Activated naive CD4-positive, alpha-beta T cell treated with anti-CD3 and anti-CD28 coated beads, Interleukin-2, amount 50 U/mL, for 16 hours (primary cell): Measurements from ENCODE around the gene CAMK2A.

ENCODE experiments used
- DNase-seq: peaks from one replicate; pipeline ENCODE4 v3.0.0-alpha.2; 2020

The CAMK2A gene

DNA sequence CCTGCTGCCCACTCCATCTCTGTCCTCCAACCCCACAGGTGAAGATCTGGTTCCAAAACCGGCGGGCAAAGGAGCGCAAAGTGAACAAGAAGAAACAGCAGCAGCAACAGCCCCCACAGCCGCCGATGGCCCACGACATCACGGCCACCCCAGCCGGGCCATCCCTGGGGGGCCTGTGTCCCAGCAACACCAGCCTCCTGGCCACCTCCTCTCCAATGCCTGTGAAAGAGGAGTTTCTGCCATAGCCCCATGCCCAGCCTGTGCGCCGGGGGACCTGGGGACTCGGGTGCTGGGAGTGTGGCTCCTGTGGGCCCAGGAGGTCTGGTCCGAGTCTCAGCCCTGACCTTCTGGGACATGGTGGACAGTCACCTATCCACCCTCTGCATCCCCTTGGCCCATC is 106.1 kb downstream of the CAMK2A start:
- DNase-seq = no peak

DNA sequence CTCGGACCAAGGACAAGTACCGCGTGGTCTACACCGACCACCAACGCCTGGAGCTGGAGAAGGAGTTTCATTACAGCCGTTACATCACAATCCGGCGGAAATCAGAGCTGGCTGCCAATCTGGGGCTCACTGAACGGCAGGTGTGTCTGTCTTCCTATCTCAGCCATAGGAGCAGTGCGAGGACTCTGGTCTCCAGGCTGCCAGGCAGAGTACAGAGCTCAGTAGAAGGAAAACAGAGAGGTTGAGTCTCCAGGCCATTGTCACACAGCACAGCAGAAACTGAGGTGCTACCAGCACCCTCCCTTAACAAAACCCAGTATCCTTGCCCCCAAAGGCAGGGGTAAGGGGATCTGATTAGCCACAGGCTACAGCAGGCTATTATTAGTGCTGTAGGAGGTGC is 106.8 kb downstream of the CAMK2A start:
- no peak for DNase-seq

DNA sequence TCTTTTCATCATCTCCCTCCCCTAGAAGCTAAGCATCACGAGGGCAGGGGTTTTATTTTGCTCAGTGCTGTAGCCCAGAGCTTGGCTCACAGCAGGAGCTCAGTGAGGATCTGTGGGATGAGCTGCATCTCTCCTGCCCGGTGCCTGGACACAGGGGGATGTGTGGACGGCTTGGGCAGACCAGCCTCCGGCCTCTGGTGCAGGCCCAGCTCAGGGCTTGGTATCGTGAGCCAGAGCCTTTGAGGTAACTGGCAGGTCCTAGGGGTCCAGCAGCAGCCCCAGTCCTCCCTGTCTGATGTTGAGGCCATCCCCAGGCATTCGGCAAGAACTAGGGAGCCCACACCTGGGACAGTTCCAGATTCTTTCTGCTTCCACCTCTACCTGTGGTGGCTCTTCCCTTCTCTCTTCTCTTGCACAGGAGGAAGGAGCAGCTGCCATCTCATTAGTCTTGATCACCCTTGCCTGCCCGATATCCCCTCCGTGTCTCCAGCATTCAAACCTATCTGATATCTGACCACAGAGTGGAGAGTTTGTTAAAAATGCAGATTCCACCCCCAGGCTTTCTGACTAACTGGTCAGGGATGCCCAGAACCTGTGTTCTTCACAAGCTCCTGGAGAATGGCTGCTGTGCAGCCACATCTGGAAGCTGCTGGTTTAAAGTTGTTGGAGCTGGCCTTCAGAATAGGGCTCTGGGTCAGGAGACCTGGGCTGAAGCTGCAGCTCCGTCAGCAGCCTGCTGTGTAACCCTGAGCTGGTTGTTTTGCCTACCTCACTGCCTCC is 107.6 kb downstream of the CAMK2A start:
- no peak for DNase-seq

DNA sequence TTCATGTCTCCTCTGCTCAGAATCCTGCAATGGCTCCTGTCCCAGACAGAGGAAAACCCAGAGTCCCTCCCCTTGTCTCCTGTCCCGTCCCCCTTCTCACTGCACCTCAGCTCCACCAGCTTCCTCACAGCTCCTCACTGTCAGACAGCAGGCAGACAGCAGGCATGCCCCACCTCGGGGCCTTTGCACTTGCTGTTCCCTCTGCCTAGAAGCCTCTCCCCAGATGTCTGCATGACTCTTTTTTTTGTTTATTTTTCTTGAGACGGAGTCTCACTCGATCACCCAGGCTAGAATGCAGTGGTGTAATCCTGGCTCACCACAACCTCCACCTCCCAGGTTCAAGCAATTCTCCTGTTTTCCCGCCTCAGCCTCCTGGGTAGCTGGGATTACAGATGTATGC is 108.5 kb downstream of the CAMK2A start:
- no peak for DNase-seq

DNA sequence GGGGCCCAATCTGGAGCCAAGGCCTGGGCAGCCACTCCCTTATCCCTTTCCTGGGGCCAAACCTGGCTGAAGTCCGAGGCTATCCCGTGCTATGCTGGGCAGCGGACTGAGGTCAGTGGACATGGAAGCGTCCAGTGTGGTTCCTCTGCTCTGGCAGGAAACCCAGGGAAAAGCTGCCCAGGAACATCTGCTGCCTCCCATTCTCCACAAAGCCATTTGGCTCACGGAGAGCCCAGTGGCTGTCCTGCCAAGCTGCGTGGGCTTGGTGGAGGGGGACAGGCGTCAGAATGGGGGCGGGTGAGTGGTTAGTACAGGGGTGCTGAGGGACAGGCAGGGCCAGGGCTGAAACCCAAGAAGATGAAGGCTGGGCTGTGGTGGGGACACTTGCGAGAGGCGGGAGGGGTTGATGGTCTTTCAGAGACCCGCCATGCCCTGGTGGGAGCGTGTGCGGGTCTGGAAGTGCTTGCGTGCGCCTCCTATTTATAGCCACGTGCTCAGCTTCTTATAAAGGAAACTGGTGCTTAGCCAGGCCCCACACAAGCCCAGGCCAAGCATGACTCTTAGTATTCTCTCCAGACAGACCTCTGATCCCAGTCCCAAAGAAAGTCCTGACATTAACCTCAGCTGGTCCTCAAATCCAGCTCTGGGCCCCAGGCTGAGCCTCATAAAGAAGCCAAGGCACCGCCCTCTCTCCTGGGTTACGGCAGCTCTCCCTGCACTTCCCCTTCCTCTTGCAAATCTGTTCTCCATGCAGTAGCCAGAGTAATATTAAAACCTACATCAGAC is 109.1 kb downstream of the CAMK2A start:
- no peak for DNase-seq

DNA sequence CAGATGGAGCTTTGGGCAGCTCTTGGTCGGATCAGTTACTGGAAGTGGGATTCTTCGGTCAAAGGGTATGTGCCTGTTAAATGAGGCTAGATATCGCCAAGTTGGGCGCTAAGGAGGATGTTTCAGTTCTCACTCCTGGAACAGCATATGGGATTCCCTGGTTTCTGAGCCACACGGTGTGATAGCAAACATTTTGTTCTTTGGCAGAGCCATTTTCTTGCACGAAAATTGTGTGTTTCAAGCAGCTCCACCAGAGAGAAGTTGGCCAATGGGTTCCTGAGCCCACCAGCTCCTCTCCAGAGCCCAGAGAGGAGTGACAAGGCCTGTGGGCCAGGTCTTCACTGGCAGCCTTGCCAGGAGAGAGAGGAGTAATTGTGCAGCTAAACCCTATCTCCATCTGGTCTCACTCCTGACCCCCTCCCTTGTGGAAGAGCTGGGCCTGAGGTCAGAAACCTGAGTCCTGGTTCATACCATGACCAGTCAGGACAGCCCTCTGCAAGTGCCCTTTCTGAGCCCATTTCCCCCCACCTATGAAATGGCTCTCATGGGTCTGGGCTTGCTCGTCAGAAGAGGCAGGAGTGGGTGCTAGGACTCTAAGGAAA is 110.5 kb downstream of the CAMK2A start:
- no peak for DNase-seq

DNA sequence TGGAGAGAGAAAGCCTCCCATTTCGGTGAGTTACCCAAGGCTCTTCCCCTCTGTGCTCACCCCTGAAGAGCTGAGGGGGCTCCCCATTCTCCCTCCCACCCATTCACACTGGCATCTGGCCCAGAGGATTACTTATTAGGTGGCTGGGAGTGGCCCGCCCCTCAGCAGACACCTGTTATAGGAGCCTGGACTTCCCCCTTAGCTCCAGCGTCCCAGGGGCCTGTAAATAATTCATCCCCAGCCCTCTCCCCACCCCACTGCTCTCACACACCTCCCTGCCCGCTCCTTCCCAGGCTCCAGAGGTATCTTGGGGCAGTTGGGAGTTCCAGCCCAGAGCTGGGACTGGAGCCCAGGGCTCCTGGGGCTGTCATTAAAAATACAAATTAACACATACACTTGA is 111.3 kb downstream of the CAMK2A start:
- DNase-seq = no peak

DNA sequence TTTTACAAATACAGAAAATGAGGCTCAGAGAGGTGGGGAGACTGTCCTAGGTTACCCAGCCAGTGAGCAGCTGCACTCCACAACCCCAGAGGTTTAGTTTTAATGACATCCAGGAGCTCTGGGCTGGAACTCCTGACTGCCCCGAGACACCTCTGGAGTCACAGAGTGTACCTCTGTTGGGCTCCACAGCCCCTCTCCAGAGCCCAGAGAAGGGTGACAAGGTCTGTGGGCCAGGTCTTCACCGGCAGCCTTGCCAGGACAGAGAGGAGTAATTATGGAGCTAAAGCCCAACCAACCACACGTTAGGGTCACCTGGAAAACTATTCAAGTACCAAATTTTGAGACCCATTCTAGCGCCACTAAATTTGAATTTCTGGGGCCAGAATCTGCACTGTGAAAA is 111.9 kb downstream of the CAMK2A start:
- DNase-seq = no peak

DNA sequence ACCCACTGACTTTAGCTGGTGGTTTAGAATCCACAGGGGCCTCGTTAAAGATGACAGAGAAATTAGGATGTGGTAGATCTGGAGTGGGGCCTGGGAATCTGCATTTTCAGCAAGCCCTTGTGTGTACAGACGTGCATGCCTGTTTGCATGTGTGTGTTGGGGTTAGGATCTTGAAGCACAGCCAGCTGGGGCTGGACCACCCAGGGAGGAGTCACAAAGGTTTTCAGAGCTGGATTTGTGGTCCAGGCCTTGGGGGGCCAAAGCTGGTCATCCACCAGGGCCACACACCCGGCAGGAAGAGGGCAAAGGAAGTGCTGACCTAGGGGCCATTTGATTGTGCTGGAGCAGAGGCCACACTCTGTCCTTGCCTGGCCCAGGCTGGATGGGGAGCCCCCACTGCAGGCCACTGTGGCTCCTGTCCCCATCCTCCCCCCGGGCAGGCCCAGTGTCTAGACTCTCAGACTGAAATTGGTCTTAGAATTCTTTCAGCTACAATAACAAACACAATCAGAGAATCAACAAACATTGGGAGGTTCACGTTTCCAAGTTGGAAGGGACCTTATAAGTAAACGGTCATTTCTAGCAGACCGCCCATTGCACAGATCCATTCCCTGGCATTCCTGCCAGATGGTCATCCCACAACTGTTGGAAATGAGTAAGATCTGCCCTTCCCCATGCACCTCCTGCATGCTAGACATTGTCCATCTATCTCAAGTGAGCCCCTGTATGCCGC is 112.7 kb downstream of the CAMK2A start:
- no peak for DNase-seq

DNA sequence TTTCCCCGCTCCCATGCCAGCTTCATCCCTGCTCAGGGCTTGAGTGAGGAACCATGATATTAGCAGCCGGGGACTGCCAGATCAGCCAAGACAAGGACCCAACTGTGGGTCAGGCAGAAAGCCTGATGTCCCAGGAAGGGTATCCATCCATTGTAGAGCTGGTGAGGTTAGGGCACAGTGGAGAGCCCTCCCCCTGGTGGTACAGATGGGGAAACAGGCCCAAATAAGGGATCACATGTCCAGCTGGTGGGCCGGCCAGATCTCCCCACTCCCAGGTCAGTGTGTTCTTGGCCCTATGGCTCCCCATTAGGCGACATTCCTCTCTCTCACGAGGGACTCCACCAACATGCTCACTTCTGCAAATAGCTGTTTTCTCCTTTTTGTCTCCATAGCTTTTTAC is 114.0 kb downstream of the CAMK2A start:
- no peak for DNase-seq

DNA sequence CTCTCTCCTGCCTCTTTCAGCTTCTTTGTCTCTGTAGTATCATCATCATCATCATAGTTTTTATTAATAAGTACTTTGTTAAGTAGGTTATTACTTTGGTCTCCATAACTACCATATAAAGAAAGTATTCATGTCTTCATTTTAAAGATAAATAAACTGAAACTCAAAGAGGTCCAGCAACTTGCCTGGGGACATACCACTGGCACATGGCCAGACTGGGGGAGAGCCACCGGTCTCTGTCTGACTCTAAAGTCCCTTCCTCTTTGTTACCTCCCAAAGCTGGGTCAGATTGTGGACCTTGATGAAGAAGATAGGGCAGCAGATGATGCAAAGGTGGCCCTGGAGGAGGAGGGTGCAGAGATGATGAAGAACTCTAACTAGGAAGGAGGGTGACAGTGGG is 114.5 kb downstream of the CAMK2A start:
- DNase-seq = no peak

DNA sequence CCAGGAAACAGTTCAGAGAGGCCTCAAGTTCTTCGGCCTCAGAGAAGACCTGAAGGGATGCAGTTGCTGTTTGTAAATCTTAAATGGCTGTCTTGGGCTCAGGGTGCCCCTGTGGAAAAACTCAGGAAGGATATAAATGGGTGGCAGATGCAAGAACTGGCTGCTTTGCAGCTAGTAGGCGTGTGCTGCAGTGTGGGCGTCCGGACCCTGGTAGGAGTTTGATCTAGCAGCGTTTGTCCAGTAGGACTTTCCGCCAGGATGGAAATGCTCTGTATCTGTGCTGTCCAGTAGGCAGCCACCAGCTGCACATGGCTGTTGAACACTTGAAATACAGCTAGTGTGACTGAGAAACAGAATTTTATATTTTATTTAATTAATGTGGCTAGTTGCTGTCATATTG is 115.3 kb downstream of the CAMK2A start:
- no peak for DNase-seq

DNA sequence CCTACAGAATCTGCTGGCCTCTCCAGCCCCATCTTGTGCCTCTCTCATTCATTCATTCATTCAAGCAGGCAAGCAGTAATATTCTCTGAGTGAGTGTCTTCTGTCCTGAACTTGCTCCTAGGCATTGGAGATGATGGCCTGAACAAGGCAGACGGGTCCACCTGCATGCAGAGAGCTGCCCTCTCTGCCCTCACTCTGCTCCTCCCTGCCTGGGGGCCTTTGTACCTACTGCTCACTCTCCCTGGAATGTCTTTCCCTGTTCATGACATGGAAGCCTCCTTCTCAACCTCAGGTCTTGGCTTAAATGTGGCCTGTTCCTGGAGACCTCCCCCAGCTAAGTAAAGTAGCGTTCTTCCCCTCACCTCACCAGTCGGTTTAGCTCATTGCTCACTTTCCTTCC is 116.4 kb downstream of the CAMK2A start:
- no peak for DNase-seq

DNA sequence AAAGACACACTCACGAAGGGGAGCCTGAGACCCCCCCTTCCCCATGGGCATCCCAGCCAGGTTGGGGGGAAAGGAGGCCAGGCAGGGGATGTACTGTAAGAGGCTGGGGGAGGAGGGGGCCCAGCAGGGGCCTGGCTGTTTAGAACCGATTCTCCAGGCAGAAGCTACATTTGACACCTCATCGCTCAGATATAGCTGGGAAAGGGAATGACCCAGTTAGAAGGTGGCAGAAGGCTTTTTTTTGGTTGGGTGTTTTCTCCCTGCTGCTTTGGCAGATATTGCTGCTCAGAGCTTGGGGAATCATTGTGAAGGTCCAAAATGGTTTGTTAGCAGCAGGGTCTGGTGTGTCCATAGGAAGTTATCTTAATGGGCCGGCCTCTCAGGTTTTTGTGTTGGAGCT is 117.0 kb downstream of the CAMK2A start:
- no peak for DNase-seq

DNA sequence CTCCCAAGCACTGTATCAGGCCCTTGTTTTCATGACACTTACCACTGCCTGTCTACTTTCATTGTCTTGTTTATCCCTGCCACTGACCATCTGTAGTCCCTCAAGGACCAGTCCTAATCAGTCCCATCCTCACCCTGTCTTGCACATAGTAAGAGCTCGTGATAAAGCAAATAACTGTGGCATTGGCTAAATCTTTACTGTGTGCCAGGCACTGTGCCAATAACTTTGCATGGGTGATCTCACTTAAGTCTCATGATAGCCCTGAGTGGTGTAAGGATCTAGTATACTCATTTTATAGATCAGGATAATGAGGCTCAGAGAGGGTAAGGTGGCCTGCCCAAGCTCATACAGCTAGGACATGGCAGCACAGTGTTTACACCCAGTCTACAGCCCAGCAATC is 117.4 kb downstream of the CAMK2A start:
- no peak for DNase-seq
